GM19328 (cell line): ENCODE data around the gene TMEM150A.
"Not testable (repeated sequence)": the region's sequence is repeated elsewhere in the genome, so short reads cannot be mapped to it uniquely, and the experiment has no call there.

Source experiments
- ATAC-seq: cut with Tn5 transposase; IDR thresholded peaks from one replicate; pipeline ENCODE4 v1.9.1; 2021; ENCODE audit warnings: mild to moderate bottlenecking, moderate library complexity; ENCODE audit not compliant: unreplicated experiment

TMEM150A gene

GRCh38 chr2:85613717-85614515 is 11.4 kb upstream of the TMEM150A start:
- ATAC-seq, result no peak

- peak; percentile 68 for ATAC-seq
These were observed 9.4 kb upstream of the TMEM150A start, which contains the start of gene C2orf68 for GRCh38 chr2:85611705-85612587. Gene C2orf68 (minus strand): TSS chr2:85612066. CDS start chr2:85611984, 82 bp downstream.

DNA sequence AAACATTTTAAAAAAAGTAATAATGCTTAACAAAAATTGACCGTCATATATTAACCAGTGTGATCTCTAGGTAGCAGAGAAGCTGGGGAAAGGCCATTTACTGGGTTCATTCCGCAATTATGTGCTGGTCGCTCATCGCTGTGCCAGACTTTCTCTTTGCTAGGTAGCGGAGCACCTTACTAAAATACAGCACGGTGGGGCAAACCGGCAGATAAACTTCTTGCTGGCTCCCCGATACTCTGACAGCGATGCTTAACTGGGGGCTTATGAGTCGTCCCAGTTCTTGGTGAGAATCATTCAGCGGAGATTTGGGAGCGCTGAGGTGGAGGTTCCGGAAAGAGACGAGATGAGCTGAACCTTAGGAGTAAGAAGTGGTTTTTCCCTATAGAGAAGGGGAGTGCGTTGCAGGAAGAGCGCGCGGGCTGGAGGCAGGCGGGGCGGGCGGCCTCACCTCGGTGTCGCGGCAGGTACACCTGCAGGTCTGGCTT is 8.8 kb upstream of the TMEM150A start:
- ATAC-seq, result no peak

GRCh38 chr2:85607268-85608215 is 5.0 kb upstream of the TMEM150A start:
- no peak for ATAC-seq

- ATAC-seq, result no peak
These were observed 3.6 kb upstream of the TMEM150A start for GRCh38 chr2:85606116-85606455.

DNA sequence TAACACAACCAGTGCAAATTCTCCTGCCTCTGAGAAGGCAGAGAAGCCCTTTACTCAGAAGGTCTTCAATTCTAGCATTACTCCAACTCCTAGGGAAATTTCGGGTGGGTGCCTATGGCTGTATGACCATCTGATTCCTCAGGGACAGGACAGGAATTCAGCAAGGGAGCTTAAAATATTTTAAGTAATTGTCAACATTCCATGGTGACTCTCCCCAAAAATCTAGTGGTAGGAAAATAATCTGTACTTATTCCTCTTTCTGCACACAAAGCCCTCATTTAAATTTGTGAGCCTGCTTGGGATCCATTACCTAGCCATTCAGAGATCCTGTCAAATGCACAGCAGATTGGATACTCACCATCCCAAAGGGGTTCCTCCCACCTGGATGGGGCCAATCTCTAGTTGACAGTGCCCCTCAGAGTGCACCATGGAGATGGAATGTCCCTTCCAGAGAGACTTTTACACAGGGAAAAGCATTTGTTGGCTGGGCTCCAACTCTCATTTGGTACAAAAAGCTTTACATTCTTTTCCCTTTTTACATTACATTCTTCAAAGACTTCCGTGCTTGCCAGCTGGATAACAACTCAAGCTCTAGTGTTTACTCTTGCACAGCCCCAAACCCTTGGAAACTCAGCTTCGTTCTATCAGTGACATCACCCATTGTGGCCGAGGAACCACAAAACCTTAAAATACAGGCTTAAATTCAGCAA is 3.1 kb upstream of the TMEM150A start:
- ATAC-seq, result no peak

DNA sequence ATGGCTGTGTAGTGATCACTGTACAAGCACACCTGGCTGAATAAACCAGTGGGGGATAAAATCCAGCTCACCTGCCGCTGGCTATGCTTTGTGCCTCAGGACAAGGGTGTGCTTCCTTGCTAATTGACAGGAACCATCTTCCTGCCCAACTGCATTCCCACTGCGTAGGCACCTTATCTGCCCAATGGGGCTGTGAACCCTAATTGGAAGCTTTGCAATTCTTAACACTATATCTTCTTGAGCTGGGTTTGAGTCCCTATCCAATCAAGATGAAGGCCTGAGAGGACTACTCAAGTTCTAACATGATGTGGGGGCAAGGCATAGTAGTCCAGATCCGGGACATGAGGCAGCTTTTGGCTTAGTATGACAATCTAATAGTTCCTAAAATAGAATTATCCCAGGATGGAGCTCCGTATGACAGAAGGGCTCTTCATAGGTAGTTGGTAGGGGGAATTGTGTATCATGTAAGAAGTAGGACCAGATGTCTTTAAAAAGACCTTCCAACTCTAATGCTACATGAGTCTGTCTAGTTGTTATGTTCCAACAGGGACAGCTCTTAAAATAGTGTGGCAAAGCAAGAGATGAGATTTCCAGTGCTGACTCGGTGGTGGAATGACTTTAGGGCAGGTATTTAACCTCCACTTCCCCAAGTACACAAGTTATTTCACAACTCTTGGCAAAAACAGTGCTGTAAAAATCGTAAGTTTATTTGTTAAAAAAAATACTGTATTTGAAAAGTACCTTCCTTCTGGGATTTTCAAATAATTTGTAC is 2.3 kb upstream of the TMEM150A start:
- no peak for ATAC-seq

DNA sequence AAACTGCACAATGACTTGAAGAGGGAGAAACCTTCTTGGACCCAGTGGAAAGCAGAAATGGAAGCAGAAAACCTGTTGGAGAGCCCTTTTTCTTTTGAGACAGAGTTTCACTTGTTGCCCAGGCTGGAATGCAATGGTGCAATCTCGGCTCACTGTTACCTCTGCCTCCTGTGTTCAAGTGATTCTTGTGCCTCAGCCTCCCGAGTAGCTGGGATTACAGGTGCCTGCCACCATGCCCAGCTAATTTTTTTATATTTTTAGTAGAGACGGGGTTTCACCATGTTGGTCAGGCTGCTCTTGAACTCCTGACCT is 1.6 kb upstream of the TMEM150A start:
- ATAC-seq, result not testable (repeated sequence)

DNA sequence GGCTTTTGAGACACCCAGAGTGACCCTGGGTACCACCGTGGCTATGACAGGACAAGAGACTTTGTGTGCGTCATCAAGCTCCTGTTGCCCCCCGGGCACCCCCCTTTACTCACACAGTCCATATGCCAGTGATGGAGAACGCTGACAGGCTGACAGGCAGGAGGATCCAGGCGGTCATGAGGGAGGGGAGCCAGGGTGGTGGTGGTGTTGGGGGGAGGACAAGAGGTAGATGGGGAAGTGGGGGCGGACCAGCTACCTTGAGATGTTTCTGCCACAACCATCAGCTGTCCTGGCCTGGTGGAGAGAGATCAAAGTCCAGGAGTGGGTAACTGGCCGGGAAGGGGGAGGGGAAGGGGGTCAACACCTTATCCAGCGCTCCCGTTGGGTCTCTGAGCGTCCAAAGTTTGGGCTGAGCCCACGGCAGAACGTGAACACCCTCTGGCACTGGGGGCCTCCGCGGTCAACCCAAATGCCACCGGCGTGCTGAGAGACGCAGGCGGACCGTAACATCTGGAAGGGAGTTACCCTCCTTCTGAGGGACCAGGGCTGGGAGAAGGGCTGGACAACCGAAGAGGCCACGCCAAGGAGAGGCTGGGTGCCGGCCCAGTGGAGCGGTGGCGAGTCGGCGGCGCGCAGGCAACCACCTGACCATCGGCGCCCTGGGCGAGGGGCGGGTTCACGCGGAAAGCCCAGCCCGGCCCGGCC is 575 bp downstream of the TMEM150A start:
- peak; percentile 26 for ATAC-seq

DNA sequence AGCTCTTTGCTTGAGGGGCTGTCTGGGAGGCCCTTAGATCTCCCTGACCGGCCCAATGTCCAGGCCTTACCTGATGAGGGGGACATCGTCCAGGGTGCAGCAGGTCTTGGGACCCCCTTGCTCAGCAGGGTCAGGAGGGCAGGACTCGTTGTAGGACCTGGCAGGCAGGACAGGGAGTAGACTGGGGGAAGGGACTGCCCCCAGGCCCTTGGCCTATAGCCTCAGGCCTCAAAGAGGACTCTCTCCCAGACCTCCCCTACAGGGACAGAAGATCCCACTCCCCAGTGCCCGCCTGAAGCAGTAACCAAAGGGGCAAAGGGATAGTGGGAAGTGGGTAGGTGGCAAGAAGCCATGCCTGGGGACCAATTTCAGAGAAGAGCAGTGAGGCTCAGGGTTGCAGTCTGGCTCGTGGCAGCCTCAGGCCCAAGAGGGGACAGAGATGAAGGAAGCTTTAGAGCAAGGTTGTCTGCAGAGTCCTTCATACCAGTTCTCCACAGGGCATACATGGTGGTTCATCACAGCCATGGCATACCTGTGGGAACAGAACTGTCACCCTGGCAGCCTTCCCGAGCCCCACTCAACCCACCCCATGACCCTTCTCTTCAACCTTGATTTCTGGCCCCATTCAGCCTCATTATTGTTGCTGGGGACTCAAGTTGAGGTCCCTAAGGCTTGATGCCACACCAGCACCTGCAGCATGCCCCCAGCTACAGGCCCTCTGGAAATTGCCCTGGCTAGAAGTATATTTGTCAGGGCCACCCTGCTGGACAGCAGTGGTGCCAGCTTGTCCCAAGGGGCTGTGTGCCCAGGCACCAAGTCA is 1.3 kb downstream of the TMEM150A start:
- ATAC-seq, result no peak

DNA sequence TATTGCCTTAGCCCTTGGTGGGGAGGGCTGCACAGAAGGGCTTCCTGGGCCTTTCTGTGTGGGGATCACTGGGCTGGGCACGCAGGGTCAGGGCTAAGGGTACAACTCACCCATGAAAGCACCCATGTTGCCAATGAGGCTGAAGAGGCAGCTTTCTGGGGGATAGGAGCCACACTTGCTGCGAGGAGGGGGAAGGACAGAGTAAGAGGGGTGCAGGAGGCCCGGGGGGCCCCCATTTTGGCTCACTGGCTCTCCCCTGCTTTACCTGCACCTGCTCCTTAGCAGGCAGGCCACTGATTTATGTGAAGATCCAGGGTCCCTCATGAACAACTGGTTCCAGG is 2.3 kb downstream of the TMEM150A start:
- no peak for ATAC-seq

DNA sequence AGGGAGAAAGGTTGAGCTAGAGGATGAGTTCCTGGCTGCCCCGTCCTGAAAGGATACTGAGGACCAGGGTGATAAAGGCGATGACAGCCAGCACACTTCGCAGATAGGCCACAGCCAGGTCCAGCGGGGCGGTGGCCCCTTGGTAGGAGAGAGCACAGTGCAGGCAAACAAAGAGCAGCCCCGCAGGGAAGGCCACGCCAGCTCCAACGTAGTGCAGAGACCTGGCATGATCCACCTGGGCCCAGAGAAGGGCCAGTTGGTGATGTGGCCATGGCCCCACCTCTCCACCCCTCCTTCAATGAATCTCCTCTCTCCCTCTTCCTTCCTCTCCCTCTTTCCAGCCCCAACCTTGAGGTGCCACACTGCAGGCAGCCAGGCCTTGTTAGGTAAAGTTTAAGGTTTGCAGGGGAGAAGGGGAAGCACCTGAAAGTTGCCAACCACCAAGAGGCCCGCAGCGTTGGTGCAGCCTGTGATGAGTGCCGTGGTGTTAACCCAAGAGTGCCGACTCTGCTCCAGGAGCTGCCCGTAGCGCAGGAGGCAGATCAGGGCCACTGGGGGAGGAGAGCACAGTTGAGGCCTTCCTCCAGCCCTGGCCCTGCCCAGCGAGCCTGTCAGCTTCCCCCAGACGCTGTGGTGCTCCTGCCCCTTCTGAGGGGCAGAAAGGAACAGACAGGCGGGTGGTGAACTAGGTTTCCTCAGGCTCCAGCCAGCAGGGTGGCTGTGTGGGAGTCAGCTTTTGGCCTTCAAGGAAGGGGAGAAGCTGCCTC is 2.8 kb downstream of the TMEM150A start:
- no peak for ATAC-seq

- no peak for ATAC-seq
These were observed 3.7 kb downstream of the TMEM150A start for GRCh38 chr2:85598594-85599340.

- ATAC-seq, result no peak
These were observed 5.3 kb downstream of the TMEM150A start for GRCh38 chr2:85597241-85597640.

- no peak for ATAC-seq
These were observed 5.9 kb downstream of the TMEM150A start for GRCh38 chr2:85596486-85597143.

DNA sequence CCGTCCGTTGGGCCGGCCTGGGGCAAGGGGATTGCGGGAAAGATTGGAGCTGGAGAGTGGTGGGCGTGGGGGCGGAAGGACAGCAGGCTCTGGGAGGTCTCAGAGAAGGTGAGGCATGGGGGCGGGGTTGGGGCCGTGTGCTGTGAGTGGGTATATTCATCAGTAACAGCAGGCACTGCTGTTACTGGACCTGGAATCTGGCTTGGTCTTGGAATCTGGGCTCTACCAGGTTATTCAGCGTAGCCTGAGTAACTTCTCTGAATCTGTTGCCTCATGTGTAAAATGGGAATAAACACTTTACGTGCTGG is 6.5 kb downstream of the TMEM150A start:
- ATAC-seq, result no peak
